HG03280 (cell line): ENCODE results near the gene LSR.

Experiments
- ATAC-seq: cut with Tn5 transposase; IDR thresholded peaks from one replicate; pipeline ENCODE4 v1.9.1; 2021; ENCODE audit warnings: mild to moderate bottlenecking, moderate library complexity; ENCODE audit not compliant: unreplicated experiment

The LSR gene

DNA sequence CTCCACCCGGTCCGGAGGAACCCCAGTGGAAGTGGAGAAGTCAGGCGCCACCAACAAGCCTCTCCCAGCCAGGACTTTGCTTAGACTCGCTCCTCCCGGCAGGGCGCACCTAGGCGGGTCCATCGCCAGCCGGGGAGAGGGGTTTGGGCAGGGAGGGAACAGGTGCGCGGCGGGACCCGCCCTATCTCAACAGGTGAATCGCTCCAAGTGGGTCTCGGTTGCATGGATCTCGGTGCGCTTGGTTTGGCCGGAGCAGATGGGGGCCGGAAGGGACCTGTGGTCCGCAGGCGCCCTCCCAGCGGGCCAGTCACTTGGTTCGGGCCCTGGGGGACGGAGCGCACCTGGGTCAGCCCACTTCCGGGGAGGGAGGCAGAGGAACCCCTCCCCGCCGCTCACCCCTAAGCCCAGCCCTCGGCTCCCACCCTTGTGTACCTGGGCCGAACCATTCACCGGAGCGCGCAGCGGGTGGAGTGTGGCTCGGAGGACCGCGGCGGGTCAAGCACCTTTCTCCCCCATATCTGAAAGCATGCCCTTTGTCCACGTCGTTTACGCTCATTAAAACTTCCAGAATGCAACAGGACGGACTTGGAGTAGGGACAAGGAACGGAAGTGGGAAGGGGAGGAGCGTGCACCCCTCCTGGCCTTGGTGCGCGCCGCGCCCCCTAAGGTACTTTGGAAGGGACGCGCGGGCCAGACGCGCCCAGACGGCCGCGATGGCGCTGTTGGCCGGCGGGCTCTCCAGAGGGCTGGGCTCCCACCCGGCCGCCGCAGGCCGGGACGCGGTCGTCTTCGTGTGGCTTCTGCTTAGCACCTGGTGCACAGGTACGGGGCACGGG lies at the start of gene LSR:
LSR (plus strand) TSS at position 693 of the 836 bp plus-strand sequence; CDS start at position 714, 21 bp downstream.
- ATAC-seq = peak; percentile 81

DNA sequence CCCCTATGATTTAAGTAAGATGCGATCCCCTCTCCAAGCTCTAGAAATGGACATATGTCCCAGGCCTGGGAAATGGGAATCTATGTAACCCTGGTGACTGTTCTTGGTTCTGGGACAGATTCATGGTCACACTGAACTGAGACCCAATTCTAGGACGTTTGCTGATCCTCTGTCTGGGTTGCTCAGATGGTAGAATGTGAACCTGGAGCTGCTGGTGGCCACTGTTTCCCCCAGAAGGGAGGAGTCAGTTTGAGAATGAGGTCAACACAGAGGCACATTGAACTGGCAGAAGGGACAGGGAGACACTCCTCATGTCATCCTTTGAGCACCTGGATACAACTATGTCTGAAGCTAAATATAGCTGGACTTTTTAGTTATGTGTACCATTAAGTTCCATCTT lies 49.3 kb upstream of the LSR start:
- ATAC-seq = no peak

DNA sequence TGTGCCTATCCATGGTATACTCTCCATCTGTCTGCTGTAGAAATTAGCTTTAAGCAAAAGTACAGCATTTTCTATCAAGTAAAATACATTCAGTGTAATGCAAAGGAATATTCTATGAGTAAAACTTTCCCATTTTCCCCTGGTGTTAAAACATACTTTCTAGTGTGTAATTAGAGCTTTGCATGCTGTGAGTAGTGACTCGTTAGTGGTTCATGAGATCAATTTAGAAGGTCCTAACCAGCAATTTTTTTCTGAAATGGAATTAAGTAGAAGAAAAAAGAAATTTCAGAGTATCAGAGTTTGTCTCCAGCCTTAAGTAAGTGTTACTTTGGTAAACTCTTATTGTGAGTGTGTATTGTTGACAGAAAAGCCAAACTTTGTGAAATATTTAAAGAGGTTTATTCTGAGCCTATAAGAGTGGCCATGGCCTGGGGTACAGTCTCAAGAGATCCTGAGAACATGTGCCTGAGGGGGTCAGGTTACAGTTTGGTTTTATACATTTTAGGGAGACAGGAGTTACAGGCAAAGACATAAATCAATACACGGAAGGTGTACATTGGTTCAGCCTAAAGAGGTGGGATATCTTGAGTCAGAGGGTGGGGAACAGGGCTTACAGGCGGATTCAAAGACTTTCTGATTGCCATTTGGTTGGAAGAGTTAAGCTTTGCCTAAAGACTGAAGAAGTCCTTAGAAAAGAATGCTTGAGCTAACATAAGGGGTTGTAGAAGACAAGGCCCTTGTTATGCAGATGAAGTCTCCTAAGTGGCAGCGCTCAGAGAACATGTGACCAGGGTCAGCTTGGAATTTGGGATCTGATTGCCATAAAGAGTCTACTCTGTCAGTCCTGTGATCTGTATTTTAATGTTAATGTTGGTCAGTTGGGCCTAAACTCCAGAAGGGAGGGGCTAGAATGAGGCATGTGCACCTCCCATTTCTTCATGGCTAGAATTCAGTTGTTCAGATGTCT lies 45.8 kb upstream of the LSR start:
- ATAC-seq = no peak

- peak; percentile 75 for ATAC-seq
These were observed 43.7 kb upstream of the LSR start for GRCh38 chr19:35204799-35205732.

- ATAC-seq = no peak
These were observed 43.0 kb upstream of the LSR start for GRCh38 chr19:35205733-35206323.

DNA sequence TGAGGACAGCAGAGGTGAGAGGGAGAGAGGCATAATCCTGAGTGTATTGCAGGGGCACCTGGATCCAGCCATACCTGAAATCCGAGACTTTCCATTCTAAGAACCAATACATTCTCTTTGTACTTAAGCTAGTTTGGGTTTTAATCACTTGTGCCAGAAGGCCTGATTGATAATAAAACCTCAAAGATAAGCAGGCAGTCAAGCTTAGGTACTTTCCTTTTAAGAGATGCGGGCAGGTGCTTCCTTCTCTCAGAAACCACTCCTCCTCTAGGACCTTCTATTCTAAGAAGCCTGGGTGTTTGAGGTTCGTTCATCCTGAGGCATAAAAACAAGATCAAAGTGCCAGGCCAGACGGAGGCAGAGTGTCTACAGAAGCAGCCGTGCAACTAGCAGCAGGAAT lies 42.4 kb upstream of the LSR start:
- ATAC-seq = no peak

- ATAC-seq = no peak
These were observed 41.9 kb upstream of the LSR start for GRCh38 chr19:35206855-35207254.

GRCh38 chr19:35207391-35207871 lies 41.4 kb upstream of the LSR start:
- ATAC-seq = no peak

DNA sequence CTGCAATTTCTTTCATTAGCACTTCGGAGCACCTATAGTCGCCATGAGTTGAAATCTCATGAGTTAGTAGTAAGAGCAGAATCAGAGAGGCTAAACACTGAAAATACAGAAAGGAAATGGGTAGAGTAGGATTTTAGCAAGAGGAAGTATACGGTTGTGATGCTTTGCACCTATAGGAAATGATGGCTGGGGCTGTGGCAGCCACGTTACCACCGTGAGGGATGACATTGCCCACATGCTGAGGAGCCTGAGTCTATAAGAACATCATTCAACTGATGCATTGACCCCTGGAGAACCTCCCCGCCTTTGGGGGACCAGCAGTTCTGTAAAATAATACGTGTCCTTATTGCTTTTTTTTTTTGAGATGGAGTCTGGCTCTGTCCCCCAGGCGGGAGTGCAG lies 40.7 kb upstream of the LSR start:
- no peak for ATAC-seq

GRCh38 chr19:35209646-35210045 lies 39.2 kb upstream of the LSR start:
- no peak for ATAC-seq

DNA sequence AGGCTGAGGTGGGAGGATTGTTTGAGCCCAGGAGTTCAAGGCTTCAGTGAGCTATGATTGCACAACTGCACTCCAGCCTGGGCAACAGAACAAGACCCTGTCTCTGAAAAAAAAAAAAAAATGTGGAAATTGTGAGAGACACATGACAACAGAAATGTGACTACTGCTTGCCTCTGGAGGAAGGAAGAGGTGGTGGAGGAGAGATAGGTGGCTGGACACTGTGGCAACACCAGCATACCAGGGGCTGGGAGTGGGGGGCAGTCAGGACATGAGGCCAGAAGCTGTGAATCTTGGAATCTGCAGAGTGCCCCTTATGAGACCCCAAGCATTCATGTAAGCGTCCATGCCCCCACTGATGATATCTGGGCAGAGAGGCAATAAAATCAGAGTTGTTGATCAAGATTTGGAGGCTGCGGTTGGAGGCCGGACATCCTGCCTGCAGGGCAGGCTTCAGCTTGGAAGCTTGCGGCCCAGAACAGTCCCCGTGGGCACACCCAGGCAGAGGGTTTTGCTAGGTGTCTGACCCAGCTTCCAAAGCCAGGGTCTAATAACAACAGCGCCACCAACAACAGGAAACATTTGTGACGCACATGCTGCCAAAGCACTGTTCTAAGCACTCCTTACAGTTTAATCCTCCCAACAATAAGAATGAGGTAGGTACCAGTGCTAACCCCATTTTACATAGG lies 37.1 kb upstream of the LSR start:
- ATAC-seq = no peak

DNA sequence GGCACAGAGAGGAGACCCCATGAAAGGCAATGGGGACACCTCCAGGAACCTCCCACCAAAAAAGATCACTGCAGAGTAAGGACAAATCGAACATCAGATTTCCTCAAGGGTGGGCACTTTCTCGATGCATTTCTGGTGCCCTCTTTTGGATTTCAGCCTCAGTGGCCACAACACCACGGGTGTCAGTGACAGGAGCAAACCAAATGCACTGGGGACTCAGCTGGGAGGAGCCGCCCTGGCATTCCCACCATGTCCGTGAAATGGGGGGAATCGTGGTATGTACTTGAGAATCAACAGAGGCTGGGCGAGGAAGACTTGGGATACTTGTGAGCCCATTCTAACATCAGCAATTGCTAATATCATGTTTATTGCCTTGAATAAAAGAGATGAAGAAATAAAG lies 36.6 kb upstream of the LSR start:
- no peak for ATAC-seq

DNA sequence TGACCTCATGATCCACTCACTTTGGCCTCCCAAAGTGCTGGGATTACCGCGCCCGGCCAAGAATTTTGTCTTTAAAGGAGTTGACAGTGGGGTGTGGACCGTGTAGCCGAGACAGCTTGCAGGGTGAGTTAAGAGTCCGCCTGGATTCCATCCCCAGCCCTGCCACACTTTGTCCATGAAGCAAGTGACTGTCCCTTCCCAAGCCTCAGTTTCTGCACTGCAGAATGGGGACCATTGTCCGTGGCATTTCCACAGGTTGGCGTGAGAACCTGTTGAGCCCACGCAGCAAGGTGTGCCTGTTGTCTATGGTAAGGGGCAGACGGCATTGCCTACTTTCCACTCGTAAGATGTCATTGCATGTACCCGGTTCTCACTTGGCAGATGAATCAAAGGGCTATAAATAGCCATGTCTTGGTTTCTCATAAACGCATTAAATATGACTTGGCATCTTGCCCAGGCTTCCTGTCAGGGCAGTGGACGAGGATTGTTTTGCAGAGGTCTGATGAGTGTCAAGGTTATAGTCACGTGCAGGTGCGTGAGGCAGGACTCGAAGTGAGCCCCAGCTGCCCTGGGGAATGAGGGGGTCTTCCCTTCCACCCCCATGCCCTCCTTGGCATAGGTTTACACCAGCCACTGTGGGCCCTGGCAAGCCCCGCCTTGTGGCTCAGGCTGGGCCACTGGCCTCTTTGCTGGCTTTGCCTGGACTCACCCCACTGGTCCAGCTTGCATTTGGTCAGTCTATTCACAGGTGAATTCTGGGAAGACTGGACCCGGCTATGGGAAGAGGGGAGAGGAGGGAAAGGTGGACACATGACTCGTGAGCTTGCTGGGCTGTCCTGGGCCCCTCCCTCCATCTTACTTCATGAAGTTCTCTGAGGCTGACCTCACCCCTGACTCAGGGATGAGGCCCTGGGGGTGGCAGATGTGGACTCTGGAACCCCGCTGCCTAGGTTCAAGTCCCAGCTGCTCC lies 34.9 kb upstream of the LSR start:
- ATAC-seq = no peak

- ATAC-seq = no peak
These were observed 33.9 kb upstream of the LSR start for GRCh38 chr19:35214766-35215422.

GRCh38 chr19:35216016-35216832 lies 32.6 kb upstream of the LSR start:
- no peak for ATAC-seq

DNA sequence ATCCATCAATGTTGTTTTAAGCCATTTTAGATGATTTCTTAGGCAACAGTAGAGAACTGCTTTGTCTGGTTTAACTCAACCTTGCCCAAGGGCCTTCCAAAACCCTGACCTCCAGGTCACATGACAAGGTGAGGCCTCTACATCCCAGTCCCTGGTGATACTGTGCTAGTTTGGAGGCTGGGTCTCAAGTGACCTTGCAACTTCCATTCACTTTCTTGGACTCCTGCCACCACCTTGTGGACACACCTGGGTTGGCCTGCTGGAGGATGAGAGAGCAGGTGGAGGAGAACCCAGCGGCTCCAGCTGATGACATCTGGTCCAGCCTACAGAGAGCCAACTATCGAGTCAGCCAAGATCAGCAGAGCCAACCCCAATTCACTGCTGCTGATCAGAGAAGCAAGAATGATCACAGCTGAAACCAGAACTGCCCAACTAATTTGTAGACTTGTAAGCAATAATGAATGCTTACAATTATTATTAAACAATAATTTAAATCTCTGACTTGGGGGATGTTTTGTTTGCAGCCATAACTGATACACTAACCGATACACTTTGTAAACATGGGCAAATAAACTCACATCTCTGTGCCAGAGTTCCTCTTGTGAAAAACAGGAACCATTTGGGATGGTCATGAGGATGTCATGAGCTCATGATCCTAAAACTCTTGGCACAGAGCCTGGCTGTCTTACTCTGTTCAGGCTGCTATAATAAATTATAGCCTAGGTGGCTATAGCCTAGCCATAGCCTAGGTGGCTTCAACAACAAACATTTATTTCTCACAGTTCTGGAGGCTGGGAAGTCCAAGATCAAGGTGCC lies 31.8 kb upstream of the LSR start:
- ATAC-seq = no peak
